PC-3 (cell line): Measurements from ENCODE around the gene LINGO1. TPM values are rescaled to one million over a fixed set of nuclear protein-coding genes. Genes with fewer than 3 reads are reported as not detected.

Experiments
- ATAC-seq: fragments of 200-7000 bp; cut with Tn5 transposase; 2 replicates; pipeline ENCODE4 v1.9.1; 2020; ENCODE audit warnings: mild to moderate bottlenecking, moderate library complexity
- BruUV-seq: library from RNA; stranded (reverse); fragments of 400-500 nt; replicated peaks from 2 replicates; lab custom pipeline; 2021; lab: Mats Ljungman, UMichigan
- CTCF ChIA-PET: fragments of 300-600 bp; sonication (Branson Sonifier 250); formaldehyde crosslinking; loops from one replicate; lab custom pipeline; 2022; ENCODE audit warnings: antibody characterized with exemption; lab: Charles Lee
- POLR2A ChIA-PET: fragments of 300-600 bp; sonication (Branson Sonifier 250); formaldehyde crosslinking; loops from one replicate; lab custom pipeline; 2022; ENCODE audit warnings: antibody characterized with exemption; ENCODE audit not compliant: unreplicated experiment; lab: Charles Lee
- DNase-seq: peaks from one replicate; pipeline ENCODE4 v3.0.0-alpha.2; 2015
- H2AFZ ChIP-seq: fragments of 300-600 bp; sonication (generic); 2 replicates; pipeline ENCODE4 v1.6.0; 2016; ENCODE audit warnings: antibody characterized with exemption, low read length
- H3F3A ChIP-seq: fragments of 300-600 bp; sonication (generic); one replicate; pipeline ENCODE4 v1.6.0; 2017; ENCODE audit warnings: antibody characterized with exemption, low read length, control low read depth, mild to moderate bottlenecking; ENCODE audit not compliant: unreplicated experiment
- H3K27ac ChIP-seq: fragments of 300-600 bp; sonication (generic); 2 replicates; pipeline ENCODE4 v1.5.1; 2016; ENCODE audit warnings: mild to moderate bottlenecking, low read length
- H3K27me3 ChIP-seq: fragments of 300-600 bp; sonication (generic); 2 replicates; pipeline ENCODE4 v1.6.1; 2016; ENCODE audit warnings: low read length, mixed read lengths
- H3K36me3 ChIP-seq: fragments of 300-600 bp; sonication (generic); 2 replicates; pipeline ENCODE4 v1.6.1; 2016; ENCODE audit warnings: low read depth, mixed run types, low read length, mixed read lengths
- H3K4me1 ChIP-seq: fragments of 300-600 bp; sonication (generic); 2 replicates; pipeline ENCODE4 v1.5.1; 2016; ENCODE audit warnings: low read length; ENCODE audit not compliant: insufficient read depth
- H3K4me2 ChIP-seq: fragments of 300-600 bp; sonication (generic); 2 replicates; pipeline ENCODE4 v1.6.0; 2016; ENCODE audit warnings: low read length
- H3K4me3 ChIP-seq: fragments of 300-600 bp; sonication (generic); 2 replicates; pipeline ENCODE4 v1.5.1; 2016; ENCODE audit warnings: mild to moderate bottlenecking, low read length, mixed read lengths
- H3K79me2 ChIP-seq: fragments of 300-600 bp; sonication (generic); 2 replicates; pipeline ENCODE4 v1.6.1; 2017; ENCODE audit warnings: low read length, mixed read lengths
- H3K9ac ChIP-seq: fragments of 300-600 bp; sonication (generic); 2 replicates; pipeline ENCODE4 v1.6.0; 2016; ENCODE audit warnings: mild to moderate bottlenecking, low read length
- H3K9me2 ChIP-seq: fragments of 300-600 bp; sonication (generic); replicated peaks from 2 replicates; pipeline ENCODE4 v1.6.1; 2016; ENCODE audit warnings: mixed run types, low read length, mixed read lengths
- H3K9me3 ChIP-seq: fragments of 300-600 bp; sonication (generic); 2 replicates; pipeline ENCODE4 v1.6.1; 2016; ENCODE audit warnings: low read length, mixed read lengths
- H4K20me1 ChIP-seq: fragments of 300-600 bp; sonication (generic); 2 replicates; pipeline ENCODE4 v1.6.1; 2016; ENCODE audit warnings: low read length, mixed read lengths
- EZH2 ChIP-seq: fragments of 300-600 bp; sonication (generic); IDR thresholded peaks from one replicate; pipeline ENCODE4 v1.6.1; 2017; ENCODE audit warnings: antibody characterized with exemption, mild to moderate bottlenecking, low read length; ENCODE audit not compliant: unreplicated experiment
- EZH2phosphoT487 ChIP-seq: fragments of 300-600 bp; sonication (generic); IDR thresholded peaks from 2 replicates; pipeline ENCODE4 v1.6.1; 2018; ENCODE audit warnings: mild to moderate bottlenecking, antibody characterized with exemption, low read length, borderline replicate concordance
- intact Hi-C: fragments of 100-400 bp; cut with micrococcal nuclease; formaldehyde crosslinking; loops from 2 replicates; pipeline ENCODE4 v1.9.0; 2023
- total RNA-seq: library from RNA; depleted of rRNA; stranded (reverse); fragments of >200 nt; gene quantifications from 2 replicates; pipeline ENCODE4 v1.2.3, GENCODE V29; 2014
- TF ChIP-seq, protein P1 (sequence below): fragments of 300-600 bp; sonication (generic); conservative IDR thresholded peaks from 2 replicates; pipeline ENCODE4 v1.5.1; 2017; ENCODE audit warnings: antibody characterized with exemption, low read depth, mild to moderate bottlenecking, low read length

LINGO1 gene
- total RNA-seq, 1 experiment from 2014 or later: not detected

DNA sequence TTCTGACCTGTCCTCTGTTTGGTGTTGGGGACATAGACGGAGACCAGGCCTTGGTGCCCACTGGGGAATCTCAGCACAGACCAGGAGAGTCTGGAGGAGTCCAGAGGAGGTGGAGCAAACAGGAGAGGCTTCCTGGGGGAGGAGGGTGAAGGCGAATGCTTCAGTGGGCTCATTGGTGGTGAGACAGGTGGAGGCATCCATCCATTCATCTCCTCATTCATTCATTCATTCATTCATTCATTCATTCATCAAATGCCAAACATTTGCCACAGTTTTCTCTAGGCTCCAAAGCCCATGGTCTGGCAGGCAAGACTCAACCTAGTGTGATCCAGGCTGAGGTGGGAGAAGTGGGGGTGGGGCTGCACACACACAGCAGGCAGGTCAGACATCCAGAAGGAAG lies 7.9 kb upstream of the LINGO1 start:
- Histone ChIP-seq H3K9me2 (no peaks in the 10 kb centered on the region), H3K79me2 (no peaks in the 10 kb centered on the region), H3K27me3 (0 out of 2 replicates have a peak, but pooled peaks cover 14% of the 10 kb centered on the region), H3K9me3 (no peaks in the 10 kb centered on the region), H3K4me1 (no peaks in the 10 kb centered on the region), H3K36me3 (no peaks in the 10 kb centered on the region), H3F3A (no peaks in the 10 kb centered on the region), H4K20me1 (no peaks in the 10 kb centered on the region), H2AFZ (no peak overlapping the region), H3K27ac (no peak overlapping the region), H3K4me2 (no peak overlapping the region), H3K4me3 (no peak overlapping the region), H3K9ac (no peak overlapping the region)
- POLR2A ChIA-PET: no interaction called here
- intact Hi-C loops: no loop called here
- BruUV-seq: no TSS peak
- CTCF ChIA-PET: no interaction called here
- no peak for DNase-seq
- no peak for TF ChIP-seq EZH2phosphoT487
- no peak for TF ChIP-seq EZH2
- TF ChIP-seq, protein P1, sequence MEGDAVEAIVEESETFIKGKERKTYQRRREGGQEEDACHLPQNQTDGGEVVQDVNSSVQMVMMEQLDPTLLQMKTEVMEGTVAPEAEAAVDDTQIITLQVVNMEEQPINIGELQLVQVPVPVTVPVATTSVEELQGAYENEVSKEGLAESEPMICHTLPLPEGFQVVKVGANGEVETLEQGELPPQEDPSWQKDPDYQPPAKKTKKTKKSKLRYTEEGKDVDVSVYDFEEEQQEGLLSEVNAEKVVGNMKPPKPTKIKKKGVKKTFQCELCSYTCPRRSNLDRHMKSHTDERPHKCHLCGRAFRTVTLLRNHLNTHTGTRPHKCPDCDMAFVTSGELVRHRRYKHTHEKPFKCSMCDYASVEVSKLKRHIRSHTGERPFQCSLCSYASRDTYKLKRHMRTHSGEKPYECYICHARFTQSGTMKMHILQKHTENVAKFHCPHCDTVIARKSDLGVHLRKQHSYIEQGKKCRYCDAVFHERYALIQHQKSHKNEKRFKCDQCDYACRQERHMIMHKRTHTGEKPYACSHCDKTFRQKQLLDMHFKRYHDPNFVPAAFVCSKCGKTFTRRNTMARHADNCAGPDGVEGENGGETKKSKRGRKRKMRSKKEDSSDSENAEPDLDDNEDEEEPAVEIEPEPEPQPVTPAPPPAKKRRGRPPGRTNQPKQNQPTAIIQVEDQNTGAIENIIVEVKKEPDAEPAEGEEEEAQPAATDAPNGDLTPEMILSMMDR: no peak
- no peak for ATAC-seq

DNA sequence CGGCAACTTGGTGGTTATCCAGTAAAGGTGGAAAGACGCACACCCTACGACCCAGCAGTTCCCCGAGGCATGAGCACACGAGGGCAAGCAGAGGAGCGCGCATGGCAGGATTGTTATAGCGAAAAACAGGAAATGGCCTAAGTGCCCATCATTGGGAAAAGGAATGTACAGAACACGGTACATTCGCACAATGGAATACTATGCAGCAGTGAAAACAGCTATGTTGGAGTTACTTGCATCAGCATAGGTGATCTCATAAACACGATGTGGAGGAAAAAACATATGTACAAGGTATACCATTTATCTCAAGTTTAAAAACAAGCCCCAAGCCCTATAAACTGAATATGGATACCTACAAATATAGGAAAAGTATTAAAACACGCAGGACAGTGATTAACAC lies 6.7 kb upstream of the LINGO1 start:
- ATAC-seq (no peak), DNase-seq (no peak)
- no peak overlapping the region for H3K27ac ChIP-seq
- H3K36me3 ChIP-seq: no peaks in the 10 kb centered on the region
- no peak overlapping the region for H2AFZ ChIP-seq
- no peaks in the 10 kb centered on the region for H3K79me2 ChIP-seq
- intact Hi-C loops: no loop called here
- H3K9ac ChIP-seq: no peak overlapping the region
- H3K4me2 ChIP-seq: no peak overlapping the region
- POLR2A ChIA-PET: no interaction called here
- no peak for TF ChIP-seq EZH2phosphoT487
- 0 out of 2 replicates have a peak, but pooled peaks cover 14% of the 10 kb centered on the region for H3K27me3 ChIP-seq
- CTCF ChIA-PET: no interaction called here
- H4K20me1 ChIP-seq: no peaks in the 10 kb centered on the region
- H3K9me2 ChIP-seq: no peaks in the 10 kb centered on the region
- no peaks in the 10 kb centered on the region for H3K4me1 ChIP-seq
- BruUV-seq: no TSS peak
- H3K4me3 ChIP-seq: no peak overlapping the region
- no peaks in the 10 kb centered on the region for H3K9me3 ChIP-seq
- no peaks in the 10 kb centered on the region for H3F3A ChIP-seq

DNA sequence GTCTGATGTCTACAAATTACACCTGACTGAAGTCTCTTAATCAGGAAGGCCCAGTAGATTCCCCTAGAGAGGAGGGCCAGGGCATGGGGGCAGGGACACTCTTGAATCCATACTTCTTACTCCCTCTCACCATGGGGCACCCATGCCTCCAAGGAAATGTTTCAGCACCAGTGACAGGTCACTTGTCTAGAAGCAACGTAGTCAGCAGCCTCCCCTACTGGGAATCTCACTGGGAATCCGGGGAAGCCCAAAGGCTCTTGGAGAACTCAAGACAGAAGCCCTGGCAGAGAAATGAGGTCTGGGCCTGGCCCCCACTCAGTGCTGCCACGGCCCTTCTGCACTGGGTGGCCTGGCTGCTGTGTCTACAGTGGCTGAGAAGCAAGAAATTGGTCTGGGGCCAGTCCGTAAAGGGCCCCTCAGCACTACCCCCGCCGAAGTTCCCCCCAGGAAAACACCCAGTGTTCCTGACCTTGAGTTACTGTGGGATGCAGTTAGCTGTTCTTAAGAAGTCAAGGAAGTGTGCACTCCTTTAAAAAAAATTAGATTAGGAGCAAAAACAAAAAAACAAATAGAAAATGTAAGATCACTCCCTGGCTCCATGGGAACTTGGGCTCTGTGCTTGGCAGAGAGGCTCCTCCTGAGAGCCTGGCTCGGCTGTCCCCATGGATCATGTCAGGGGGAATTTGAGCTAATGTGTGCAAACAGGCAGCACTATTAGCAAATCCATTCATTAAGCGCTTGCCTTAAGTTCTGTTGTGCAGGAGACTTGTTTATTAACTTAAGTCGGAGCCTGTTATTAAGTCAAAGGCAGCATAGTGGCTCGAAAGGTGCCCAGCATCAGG lies 5.4 kb upstream of the LINGO1 start:
- no peaks in the 10 kb centered on the region for H3K9me3 ChIP-seq
- no peak overlapping the region for H3K4me3 ChIP-seq
- POLR2A ChIA-PET: no interaction called here
- H3K9me2 ChIP-seq: no peaks in the 10 kb centered on the region
- H3K36me3 ChIP-seq: no peaks in the 10 kb centered on the region
- 0 out of 2 replicates have a peak, but pooled peaks cover 3% of the 10 kb centered on the region for H3K4me1 ChIP-seq
- intact Hi-C loops: no loop called here
- no TSS peak for BruUV-seq
- no peak overlapping the region for H3K4me2 ChIP-seq
- no peak overlapping the region for H3K9ac ChIP-seq
- no peaks in the 10 kb centered on the region for H3K79me2 ChIP-seq
- TF ChIP-seq, protein P1: no peak
- TF ChIP-seq EZH2 (no peak), EZH2phosphoT487 (no peak)
- no peak overlapping the region for H3K27ac ChIP-seq
- ATAC-seq: no peak
- H3K27me3 ChIP-seq: peaks cover 16% of the 10 kb centered on the region
- DNase-seq: no peak
- H4K20me1 ChIP-seq: no peaks in the 10 kb centered on the region
- H3F3A ChIP-seq: no peaks in the 10 kb centered on the region
- CTCF ChIA-PET: no interaction called here
- H2AFZ ChIP-seq: no peak overlapping the region
